Hematopoietic multipotent progenitor cell treated with erythropoietin and hydrocortisone succinate and interleukin-3 and kit ligand, for 17 days (in vitro differentiated cells): ENCODE data around the gene PCSK1N.
"Not testable (repeated sequence)": the region's sequence is repeated elsewhere in the genome, so short reads cannot be mapped to it uniquely, and the experiment has no call there.

ENCODE experiments used
- DNase-seq: peaks from one replicate; pipeline ENCODE4 v3.0.0-alpha.2; 2015; ENCODE audit warnings: low spot score

Gene PCSK1N

GRCh38 chrX:48835524-48836329, at the start of gene PCSK1N:
Gene PCSK1N, minus strand, starts transcription at chrX:48835610. Its CDS starts 78 bp downstream, at chrX:48835532.
- peak; percentile 34 for DNase-seq

- no peak for DNase-seq
Measured at GRCh38 chrX:48883729-48884128, 48.3 kb upstream of the PCSK1N start.

- not testable (repeated sequence) for DNase-seq
Measured at GRCh38 chrX:48876944-48877343, 41.5 kb upstream of the PCSK1N start.

GRCh38 chrX:48872017-48872416, 36.6 kb upstream of the PCSK1N start:
- DNase-seq = not testable (repeated sequence)

GRCh38 chrX:48864210-48864609, 28.8 kb upstream of the PCSK1N start:
- DNase-seq = no peak

- DNase-seq = peak; percentile 28
Measured at GRCh38 chrX:48854898-48855297, 19.5 kb upstream of the PCSK1N start.

- DNase-seq = not testable (repeated sequence)
Measured at GRCh38 chrX:48854121-48854804, 18.9 kb upstream of the PCSK1N start.

GRCh38 chrX:48853494-48853893, 18.1 kb upstream of the PCSK1N start:
- not testable (repeated sequence) for DNase-seq

- DNase-seq = no peak
Measured at GRCh38 chrX:48852857-48853256, 17.4 kb upstream of the PCSK1N start.

- no peak for DNase-seq
Measured at GRCh38 chrX:48848847-48849246, 13.4 kb upstream of the PCSK1N start.

- DNase-seq = peak; percentile 66
Measured at GRCh38 chrX:48839686-48840085, 4.3 kb upstream of the PCSK1N start.

- DNase-seq = no peak
Measured at GRCh38 chrX:48834383-48834709, 1.1 kb downstream of the PCSK1N start.

- DNase-seq = no peak
Measured at GRCh38 chrX:48833542-48834138, 1.8 kb downstream of the PCSK1N start.

GRCh38 chrX:48831909-48832291, 3.5 kb downstream of the PCSK1N start:
- no peak for DNase-seq

GRCh38 chrX:48831136-48831908, 4.1 kb downstream of the PCSK1N start:
- no peak for DNase-seq

GRCh38 chrX:48829016-48829735, 6.2 kb downstream of the PCSK1N start:
- no peak for DNase-seq

GRCh38 chrX:48827654-48827968, 7.8 kb downstream of the PCSK1N start:
- no peak for DNase-seq

- no peak for DNase-seq
Measured at GRCh38 chrX:48826876-48827653, 8.3 kb downstream of the PCSK1N start.

- DNase-seq = no peak
Measured at GRCh38 chrX:48826135-48826875, 9.1 kb downstream of the PCSK1N start, which contains the start of gene ERAS. Gene ERAS, plus strand, starts transcription at chrX:48826513. Its CDS starts 2,611 bp downstream, at chrX:48829124.

- no peak for DNase-seq
Measured at GRCh38 chrX:48824066-48824465, 11.3 kb downstream of the PCSK1N start.
